AML-193 (cell line): ENCODE measurements around the gene ATXN1.
A peak's percentile ranks its signal among the peaks of the same experiment; 100 is the strongest.

ENCODE experiments used
- DNase-seq, 2 experiments: peaks; one replicate each; lab custom pipeline; 2025; lab: John Stamatoyannopoulos, UW

Gene ATXN1

DNA sequence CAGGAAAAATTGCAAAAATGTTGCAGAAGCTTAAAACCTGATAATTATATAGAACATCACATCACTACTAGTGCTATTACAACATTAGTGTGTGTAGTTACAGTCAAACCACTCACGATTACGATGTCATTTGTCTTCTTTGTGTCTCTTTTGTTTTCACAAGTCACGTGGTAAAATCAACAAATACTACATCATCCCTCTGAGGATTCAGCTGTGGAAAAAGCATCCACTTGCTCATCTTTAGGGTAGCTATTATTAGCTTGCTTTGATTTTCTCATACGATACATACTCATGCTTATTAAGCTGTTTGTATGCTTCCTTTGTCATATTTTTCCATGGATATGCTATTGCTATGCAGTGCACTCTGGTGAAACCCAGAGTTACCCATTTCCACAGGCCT lies 22.2 kb upstream of the ATXN1 start:
- DNase-seq: no peak

DNA sequence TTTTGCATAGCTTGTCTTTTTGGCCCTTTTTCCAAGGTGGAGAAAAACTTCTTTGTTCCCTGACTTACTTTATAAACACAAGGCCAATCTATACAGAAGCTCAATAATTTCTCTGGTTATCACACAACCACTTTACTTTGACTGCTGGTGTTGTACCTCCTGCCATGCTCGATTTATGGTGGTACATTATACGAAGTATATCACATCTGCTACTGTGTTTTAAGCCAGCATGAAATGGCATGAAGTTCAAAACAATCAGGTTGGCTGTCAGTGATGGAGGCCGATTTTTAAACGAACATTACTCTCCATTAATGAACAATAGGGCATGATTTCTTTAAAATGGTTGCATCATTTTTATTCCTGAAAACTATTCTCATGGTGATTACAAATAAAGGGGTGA lies 21.0 kb upstream of the ATXN1 start:
- no peak for DNase-seq

DNA sequence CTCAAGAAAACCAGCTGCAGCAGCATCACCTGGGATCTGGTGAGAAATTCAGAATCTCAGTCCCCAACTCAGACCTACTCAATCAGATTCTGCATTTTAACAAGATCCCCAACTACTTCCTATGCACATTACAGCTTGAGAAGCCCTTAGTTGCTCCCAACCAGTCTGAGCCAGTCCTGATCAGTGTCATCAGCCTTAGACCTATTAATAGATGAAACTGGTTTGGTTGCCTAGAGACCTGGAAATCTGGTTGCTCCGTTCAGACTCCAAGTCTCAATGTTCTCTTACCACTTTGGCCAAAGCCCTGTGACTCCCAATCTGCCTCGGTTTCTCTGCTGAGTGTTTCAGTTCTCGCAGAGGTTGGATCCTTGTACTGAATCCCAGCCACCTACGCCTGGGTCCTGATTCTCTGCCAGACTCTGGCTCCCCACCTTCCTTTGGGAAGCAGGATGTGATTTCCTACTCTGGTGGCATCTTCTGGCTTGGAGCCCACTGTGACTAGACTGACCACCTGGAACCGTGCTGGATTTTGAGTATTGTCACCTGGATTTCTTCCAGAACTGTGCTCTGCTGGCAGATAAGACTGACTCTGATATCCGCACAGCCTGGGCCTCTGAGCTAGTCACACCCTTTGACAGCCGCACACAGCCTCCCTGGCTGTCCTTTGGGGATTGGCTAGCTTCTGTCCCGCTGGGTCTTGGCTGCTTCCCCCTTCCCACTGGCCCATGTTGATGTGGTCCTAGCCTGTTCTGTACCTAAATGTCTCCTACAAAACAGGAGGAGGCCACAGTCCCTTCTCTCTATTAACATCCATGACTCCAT lies 20.3 kb upstream of the ATXN1 start:
- no peak for DNase-seq

GRCh38 chr6:16778521-16778920 lies 17.3 kb upstream of the ATXN1 start:
- no peak for DNase-seq

- DNase-seq: no peak
Observed at GRCh38 chr6:16777794-16778193, 16.5 kb upstream of the ATXN1 start.

DNA sequence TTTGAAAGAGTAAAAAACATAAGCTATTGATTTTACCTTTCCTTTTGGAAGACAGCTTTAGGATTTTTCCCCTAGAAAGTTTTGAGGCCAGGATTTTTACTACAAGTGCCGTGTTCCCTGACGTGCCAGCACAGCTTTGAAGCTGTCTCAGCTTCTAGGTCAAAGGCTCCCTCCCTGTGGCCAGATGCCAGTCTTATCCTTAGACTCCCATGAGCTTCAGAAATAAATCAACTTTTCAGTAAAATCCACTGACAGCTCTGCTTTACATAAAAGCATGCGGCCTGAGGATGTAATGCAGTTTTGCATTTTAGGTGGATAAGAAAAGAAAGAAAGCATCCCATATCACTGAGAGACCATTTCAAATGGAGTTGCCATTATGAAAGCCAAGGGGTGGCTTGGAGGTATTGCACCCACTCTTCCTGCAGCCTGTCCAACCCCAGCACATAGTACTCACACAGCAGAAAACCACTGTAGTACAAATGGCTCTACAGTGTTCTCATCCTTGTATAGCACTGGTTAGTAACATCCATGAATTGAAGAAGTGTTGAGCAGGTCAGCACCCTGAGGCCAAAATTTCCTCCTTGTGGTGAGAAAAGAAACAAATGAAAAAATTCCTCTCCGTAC lies 15.2 kb upstream of the ATXN1 start:
- no peak for DNase-seq

GRCh38 chr6:16774437-16774836 lies 13.2 kb upstream of the ATXN1 start:
- DNase-seq: no peak

GRCh38 chr6:16773362-16773761 lies 12.1 kb upstream of the ATXN1 start:
- no peak for DNase-seq

DNA sequence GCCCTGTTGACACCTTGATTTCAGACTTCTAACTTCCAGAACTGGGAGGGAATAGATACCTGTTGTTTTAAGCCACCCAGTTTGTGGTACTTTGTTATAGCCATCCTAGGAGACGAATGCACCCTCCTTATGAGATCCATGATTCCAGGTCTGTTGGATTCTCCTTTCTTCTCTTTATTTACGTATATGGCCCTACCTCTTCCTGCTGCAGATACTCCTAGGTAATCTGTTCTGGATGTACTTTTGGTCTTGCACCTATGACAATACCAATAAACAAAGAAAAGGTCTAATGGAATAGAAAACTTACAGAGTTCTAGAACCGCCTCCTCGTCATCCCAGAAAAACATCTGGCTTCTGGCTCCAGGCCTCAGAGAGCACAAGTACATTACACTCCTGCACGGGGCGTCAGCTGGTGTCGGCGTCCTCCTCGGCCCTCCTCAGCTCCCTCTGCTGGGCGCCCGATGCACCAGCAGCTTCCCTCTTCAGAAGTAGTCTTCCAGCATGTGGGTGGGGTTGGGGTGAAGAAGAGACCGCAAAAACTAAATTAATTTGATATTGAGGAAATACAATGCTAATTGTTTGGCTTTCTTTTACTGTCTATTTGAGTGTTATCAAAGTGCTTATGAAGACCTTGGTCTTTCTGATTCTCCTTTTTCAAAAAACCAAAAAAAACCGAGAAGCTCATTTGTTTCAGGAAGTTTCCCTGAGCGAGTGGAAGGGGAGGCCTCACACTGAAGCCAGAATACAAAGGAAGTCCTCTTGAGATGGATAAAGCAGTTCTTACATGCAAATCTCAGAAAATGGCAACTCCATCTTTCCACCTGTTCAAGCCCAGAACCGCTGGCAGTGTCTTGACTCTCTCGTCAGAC lies 9.7 kb upstream of the ATXN1 start:
- peak; percentile 82 to 85 for DNase-seq

GRCh38 chr6:16769986-16770376 lies 8.7 kb upstream of the ATXN1 start:
- no peak for DNase-seq

DNA sequence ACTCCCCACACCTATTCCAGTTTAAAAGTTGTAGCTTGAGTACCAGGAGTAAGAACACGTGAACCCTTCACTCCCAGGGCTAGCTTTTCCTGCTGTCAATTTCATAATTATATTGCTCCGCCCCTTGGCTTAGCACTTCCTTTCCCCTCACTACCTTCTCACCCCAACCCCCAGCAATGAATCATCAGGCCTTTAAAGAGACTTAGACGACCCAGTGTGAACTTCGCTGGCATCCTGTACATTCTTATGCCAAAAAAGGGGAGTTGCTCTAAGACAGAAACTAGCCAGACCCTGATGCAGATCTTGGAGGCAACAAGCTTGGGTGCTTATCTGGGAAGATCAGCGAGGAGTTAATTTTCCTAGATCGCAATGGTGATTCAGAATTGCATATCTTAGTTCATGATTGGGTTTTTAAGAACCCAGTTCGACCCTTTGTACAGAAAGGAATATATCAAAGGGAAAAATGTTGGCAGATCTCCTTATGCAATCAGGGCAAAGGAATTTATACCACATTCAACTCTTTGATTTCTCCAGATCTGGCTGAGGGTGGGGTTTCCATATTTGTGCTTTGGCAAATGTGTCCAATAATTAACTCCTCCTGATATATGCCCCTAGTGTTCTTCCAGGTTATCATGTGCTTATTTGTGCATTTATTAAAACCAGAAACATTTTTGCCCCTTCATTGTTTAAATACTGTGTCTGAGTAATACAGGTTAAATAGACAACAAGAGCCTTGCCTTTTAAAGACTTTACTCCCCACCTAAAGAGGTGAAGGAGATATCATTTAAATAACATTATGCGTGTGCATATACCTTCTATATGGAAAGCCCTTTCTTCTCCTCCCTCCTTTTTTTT lies 8.1 kb upstream of the ATXN1 start:
- peak; percentile 97 to 98 for DNase-seq

- no peak for DNase-seq
Observed at GRCh38 chr6:16768477-16768830, 7.2 kb upstream of the ATXN1 start.

- DNase-seq: no peak
Observed at GRCh38 chr6:16767765-16768476, 6.7 kb upstream of the ATXN1 start.

DNA sequence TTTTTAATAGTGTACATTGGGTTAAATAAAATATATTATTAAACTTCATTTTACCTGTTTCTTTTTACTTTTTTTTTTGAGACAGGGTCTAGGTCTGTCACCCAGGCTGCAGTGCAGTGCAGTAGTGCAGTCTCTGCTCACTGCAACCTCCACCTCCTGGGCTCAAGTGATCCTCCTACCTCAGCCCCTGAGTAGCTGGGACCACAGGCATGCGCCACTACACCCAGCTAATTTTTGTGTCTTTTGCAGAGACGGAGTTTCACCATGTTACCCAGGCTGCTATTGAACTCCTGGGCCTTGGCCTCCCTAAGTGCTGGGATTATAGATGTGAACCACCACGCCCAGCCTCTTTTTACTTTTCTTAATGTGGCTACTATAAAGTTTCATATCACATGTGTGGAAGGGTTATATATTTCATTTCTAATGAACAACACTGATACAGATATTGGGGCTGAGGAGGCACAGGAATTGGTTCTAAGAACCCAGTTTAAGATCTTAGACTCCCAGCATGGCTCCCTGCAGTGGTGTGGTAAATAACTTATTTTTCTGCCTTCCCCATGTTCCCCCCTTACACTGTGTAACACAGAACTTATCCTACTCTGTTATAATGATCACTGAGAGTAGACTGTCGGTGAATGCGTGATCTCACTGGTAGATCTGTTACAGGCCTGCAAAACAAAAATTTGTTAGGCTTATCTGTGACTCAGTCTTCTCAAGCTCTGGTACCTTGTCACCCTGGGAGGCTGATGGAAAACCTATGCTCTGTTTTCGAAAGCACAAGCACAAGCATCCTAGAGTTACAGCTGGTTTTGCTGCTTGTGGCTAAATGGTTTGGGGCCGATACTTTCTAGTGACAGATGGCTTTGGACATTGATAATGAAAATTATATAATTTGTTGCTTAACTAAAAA lies 5.8 kb upstream of the ATXN1 start:
- DNase-seq: no peak

GRCh38 chr6:16766043-16766536 lies 4.8 kb upstream of the ATXN1 start:
- no peak for DNase-seq

DNA sequence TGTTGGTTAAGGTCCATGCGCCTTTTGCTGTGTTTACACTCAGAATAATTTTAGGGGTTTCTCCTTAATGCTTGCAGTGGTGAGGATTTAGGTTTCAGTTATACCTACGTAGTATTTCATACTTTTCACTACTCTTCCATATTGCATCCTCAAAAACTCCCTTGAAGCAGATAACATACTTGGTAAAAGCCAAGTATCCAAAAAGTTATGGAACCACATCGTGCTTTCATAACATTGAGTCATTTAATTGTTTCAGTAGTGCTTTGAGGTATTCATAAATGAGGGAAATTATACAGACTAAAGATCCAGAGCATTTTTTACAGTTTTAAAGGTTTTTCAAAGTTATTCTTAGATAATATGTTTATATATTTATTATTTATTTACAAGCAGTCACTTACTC lies 4.0 kb upstream of the ATXN1 start:
- no peak for DNase-seq

GRCh38 chr6:16764188-16764950 lies 3.1 kb upstream of the ATXN1 start:
- DNase-seq: peak; percentile 57 to 75

GRCh38 chr6:16762550-16763477 lies 1.6 kb upstream of the ATXN1 start:
- peak; percentile 86 to 88 for DNase-seq
